Stimulated activated CD8-positive, alpha-beta memory T cell treated with anti-CD3 and anti-CD28 coated beads, Interleukin-15, amount 100 ng/mL, for 48 hours (primary cell): ENCODE data around the gene AUTS2.

Experiments used
- DNase-seq, 2 donors: peaks; one replicate each; pipeline ENCODE4 v3.0.0-alpha.2; 2020; ENCODE audit warnings: low read depth in 2 of 2

AUTS2 gene

GRCh38 chr7:70681469-70682350, 1083.4 kb downstream of the AUTS2 start:
- DNase-seq = no peak

DNA sequence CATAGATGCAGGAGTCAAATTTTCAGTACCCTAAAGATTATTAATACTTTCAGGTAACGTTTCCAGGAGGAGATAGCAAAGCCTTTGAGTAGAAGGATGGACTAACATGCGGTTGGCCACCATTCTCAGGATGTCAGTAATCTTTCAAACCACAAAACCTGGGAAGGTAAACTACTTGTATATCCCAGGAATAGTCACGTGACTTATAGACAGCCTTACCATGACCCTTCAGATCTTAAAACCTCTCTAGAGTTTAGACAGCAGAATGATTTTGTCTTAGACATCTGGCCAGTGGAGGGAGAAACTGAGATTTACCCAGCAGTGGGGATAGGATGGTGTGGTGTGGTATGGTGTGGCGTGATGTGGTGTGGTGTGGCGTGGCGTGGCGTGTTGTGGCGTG, 1085.9 kb downstream of the AUTS2 start:
- DNase-seq = no peak

DNA sequence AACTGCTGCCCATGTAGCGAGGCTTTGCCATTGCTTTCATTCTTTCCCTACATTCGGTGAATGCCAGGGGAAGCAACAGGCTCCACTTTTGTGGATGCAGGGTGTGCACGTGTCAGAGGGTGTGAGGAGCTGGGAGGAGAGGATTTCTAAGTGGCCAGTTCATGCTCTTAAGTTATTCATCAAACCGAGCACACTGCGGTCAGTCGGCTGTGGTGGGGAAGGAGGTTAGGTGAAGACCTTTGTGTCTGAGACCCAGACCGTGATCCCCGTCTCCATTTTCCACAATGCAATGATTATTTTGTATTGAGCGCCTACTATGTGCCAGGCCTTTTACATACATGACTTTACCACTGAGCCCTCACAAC, 1095.0 kb downstream of the AUTS2 start:
- DNase-seq = no peak

DNA sequence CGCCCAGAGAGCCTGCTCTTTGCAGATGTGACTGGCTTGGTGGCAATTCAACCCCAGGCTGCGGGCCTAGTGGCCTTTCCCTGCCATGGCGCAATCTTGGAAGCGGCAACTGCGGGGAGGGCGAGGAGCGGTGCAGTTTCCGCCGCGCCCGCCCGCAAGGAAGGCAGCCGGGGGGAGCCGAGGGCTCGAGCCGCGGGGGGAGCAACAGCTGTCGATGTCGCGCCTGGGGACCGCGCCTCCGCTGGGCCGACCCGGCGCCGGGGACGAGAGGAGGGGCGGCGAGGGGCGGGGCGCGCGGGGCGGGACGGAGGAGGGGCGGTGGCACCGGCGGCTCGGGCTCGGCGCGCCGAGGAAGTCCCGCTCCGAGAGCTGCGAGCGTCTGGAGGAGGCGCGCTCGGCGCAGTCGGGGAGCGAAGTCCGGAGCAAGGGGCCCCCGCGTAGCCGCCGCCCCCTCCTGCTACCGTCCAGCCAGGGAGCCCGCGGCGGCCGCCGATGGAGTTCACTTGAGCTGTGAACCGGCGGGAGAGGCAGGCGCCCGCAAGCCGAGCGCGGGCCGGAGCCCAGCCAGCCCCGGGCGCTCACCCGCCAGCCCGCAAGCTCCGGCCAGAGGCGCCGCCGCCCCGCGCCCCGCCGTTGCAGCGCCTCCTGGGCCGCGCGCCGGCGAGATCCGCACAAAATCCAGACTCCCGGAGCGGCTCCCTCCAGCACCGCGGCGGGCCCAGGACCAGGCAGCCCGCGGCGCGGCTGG, 1095.6 kb downstream of the AUTS2 start:
- DNase-seq = no peak

DNA sequence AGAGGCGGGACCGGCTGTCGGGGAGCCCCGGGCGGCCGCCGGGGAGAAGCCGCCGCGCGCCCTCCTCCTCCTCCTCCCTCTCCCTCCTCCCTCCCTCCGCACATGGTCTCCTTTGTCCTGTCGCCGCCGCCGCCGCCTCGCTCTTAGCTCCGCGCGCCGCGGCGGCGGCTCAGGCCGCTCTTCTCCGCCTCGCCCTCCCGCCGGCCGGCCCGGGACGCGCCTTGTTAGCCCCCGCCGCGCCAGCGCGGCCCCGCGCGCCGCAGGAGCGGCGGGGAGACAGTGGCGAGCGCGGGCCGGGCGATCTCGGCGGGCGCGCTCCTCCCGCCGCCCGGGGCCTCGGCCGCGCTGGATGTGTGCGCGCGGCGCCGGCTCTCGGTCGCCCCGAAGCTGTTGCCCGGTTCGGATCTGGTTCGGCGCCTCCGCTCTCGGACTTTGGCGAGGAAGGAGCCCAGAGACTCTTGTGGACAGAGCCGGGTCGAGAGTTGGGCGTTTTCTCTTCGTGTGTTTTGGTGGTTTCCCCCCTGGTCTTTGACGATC, 1096.2 kb downstream of the AUTS2 start:
- no peak for DNase-seq

DNA sequence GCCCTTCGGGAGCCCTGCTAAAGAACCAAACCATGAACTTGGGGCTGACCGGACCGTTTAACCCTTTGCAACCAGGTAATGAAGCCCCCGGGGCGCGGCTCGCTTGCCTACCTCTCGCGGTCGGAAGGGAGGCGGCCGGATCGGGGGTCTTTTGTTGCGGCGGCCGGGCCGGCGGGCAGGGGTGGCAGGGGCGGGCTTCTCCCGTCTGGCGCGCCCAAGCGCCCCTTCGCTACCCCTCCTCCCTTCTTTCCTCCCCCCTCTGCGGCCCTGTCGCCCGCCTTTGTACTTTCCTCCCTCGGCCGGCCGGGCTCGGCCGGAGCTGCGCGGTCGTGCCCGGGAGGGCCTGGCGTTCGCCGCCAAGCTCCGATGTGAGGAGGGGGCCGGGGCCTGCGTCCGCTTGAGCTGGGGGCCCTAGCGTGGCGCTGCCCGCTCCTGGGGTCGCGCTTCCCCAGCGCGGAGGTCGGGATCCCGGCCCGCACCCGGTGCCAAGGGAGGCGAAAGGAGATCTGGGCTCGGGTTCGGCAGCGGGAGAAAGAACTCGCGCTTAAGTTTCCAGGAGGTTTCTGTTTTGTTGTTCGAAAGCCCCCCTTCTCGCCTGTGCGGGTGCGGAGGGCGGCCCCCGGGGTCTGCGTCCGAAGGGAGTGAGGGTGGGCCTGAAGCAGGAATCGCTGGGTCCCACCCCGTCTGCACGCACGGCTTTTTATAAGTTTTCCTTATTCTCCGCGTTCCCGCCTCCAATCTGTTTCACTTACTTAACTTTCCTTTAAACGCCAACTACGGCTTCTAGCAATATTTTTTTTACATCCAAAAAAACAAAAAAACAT, 1096.9 kb downstream of the AUTS2 start:
- no peak for DNase-seq

GRCh38 chr7:70695795-70696083, 1097.5 kb downstream of the AUTS2 start:
- no peak for DNase-seq

- no peak for DNase-seq
These were observed 1098.0 kb downstream of the AUTS2 start for GRCh38 chr7:70696201-70696754.

DNA sequence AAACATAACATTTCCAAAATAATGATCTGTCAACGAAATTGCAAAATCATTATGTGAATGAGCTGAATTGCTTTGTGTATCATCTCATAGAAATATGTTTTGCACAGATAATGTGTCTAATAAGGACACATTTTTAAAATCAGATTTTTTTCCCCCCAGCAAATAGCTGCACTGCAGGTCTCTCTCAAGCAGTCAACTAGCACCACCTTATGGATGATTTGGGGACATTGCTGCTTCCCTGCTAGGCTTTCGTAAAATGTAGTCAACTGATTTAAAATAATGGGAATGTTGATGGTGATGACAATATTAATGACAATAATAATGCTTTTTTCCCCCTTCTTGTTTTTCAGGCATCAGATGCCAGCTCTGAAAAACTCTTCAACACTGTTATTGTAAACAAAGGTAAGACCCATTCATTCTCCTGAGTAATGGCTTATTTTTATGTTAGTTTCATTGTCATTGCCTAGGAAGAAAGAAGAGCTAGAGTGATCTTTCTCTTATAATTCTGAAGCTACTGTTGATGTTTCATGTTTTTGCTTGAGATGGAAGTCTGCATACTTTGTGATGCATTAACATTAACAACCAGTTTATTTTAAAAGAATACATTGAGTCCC, 1100.1 kb downstream of the AUTS2 start:
- DNase-seq = no peak

GRCh38 chr7:70699271-70699670, 1101.0 kb downstream of the AUTS2 start:
- no peak for DNase-seq

DNA sequence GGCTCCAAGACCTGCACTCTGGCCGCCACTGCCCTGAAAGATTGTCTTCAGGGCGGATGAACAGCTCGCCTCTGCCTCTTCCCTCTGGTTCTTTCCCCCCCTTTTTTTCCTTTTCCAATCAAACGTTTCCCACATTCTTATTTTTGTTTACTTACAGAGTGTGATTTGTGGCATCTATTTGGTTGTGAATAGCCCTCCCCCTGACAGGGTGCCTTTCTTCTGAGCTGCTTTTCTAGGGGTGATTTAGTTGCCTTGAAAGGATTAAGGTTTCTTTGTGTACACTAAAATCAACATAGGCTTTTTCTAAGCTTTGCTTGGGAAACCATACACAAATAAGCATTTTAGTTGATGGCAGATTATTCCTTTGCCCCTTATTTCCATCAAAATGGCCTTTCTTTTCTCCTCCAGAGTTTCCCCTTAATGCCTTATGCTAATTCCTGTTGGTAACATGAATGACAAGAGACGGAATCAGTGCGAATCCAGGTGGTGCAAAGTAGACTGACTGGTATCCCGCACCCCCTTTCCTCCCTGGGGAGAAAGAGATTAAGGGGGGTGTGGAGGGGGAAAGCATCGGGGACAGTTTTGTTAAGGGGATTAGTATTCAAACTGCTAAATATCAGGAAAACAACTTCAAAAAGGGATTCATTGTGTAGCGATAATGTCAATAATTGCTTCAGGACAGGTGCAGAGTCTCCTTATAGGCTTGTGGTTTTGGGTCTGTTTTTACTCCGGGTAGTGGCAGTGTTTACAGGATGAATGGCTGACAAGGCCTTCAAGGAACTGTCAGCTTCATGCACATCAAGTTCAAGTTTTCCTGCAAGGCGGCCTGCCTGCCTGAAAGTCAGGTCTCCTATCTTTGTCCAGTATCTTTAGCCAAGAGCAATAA, 1102.0 kb downstream of the AUTS2 start:
- no peak for DNase-seq

DNA sequence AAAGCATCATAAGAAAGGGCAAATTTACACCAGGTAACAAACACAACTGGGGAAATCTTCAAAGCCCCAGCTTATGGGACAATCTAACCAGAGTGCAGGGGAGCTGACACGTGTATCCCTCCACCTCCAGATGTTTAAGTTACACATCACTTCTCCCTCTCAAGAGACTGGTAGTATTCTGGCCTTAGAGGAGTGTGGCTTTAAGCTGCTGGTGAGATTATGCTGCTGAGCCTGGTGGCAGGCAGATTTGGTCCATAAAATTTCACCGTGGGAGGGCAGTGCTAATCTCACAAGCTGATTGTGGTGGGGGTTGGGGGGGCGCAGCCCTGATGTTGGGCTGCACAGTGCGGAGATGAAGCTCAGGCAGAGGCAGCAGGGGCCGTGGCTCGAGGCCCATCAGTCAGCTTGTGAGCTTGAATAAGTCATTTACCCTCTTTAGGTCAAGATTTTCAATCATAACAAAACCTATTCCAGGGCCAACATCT, 1102.7 kb downstream of the AUTS2 start:
- no peak for DNase-seq

GRCh38 chr7:70701477-70701876, 1103.2 kb downstream of the AUTS2 start:
- DNase-seq = no peak

GRCh38 chr7:70701991-70702390, 1103.7 kb downstream of the AUTS2 start:
- DNase-seq = no peak

- no peak for DNase-seq
These were observed 1105.5 kb downstream of the AUTS2 start for GRCh38 chr7:70703785-70704184.

GRCh38 chr7:70704831-70705346, 1106.6 kb downstream of the AUTS2 start:
- no peak for DNase-seq

GRCh38 chr7:70706204-70706603, 1107.9 kb downstream of the AUTS2 start:
- no peak for DNase-seq

DNA sequence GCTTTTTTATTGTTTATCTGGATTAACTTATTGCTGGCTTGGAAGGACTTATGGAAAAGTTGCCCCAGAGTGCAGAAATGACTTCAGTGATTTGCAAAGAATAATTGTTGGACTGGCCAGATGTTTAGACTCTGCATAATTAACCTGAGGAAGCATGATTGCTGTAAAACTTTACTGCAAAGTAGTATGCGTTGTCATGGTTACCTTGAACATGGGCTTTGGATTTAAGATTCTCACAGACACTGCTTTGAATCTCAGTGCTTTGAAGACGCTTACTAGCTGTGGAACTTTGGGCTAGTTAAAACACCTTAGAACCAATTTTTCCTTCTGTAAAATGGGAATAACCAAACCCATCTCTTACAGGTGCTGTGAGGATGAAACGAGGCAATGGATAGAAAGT, 1108.4 kb downstream of the AUTS2 start:
- DNase-seq = no peak

GRCh38 chr7:70707823-70708243, 1109.6 kb downstream of the AUTS2 start:
- no peak for DNase-seq

GRCh38 chr7:70710011-70710480, 1111.8 kb downstream of the AUTS2 start:
- no peak for DNase-seq
